ENCODE data around the gene FAM186B.

DNA sequence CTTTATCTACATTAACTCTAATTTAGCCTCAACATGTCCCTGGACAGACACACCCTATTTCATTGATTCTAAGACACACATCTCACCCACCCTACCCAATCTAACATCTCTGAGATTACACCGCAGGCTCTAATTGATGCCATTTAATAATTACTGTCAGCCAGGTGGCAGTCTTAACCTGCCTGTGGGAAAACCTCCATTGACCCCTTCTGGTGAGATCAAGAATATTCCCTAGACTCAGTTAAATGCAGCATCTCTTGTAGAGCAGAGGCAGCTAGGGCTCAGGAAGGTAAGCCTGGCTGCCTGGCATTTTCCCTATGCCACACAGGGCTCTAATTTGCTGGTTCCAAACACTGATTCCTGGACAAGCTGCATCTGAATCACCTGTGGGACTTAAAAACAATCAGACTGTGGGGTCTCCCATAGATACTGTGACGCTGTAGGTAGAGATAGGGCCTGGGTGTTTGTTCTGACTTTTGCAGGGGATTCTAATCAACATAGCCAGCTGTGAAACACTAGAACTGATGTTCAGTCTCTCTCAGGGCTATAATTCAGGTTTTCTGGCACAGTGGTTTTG is 51.8 kb downstream of the FAM186B start:
- TF ChIP-seq CHD2 (IDR thresholded peaks at IDR 0.05; ENCODE audit: low read length, partially characterized antibody) (no peak), EHMT2 (IDR thresholded peaks at IDR 0.05; ENCODE audit: low read depth) (no peak), POLR2A (IDR thresholded peaks at IDR 0.05; ENCODE audit: low read length) (no peak), RNF2 (IDR thresholded peaks at IDR 0.05; ENCODE audit: borderline replicate concordance, low read depth) (no peak), JUN (IDR thresholded peaks at IDR 0.05) (no peak), RFX5 (IDR thresholded peaks at IDR 0.05) (no peak), SMC3 (IDR thresholded peaks at IDR 0.05) (peak; percentile 66; the same call in 2 of the 3 replicates), HDAC2 (IDR thresholded peaks at IDR 0.05) (no peak), KDM1A (IDR thresholded peaks at IDR 0.05; ENCODE audit: low read depth) (no peak)
- TF ChIP-seq, protein P1, sequence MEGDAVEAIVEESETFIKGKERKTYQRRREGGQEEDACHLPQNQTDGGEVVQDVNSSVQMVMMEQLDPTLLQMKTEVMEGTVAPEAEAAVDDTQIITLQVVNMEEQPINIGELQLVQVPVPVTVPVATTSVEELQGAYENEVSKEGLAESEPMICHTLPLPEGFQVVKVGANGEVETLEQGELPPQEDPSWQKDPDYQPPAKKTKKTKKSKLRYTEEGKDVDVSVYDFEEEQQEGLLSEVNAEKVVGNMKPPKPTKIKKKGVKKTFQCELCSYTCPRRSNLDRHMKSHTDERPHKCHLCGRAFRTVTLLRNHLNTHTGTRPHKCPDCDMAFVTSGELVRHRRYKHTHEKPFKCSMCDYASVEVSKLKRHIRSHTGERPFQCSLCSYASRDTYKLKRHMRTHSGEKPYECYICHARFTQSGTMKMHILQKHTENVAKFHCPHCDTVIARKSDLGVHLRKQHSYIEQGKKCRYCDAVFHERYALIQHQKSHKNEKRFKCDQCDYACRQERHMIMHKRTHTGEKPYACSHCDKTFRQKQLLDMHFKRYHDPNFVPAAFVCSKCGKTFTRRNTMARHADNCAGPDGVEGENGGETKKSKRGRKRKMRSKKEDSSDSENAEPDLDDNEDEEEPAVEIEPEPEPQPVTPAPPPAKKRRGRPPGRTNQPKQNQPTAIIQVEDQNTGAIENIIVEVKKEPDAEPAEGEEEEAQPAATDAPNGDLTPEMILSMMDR (IDR thresholded peaks at IDR 0.05): peak; percentile 72
- TF ChIP-seq, protein P2, sequence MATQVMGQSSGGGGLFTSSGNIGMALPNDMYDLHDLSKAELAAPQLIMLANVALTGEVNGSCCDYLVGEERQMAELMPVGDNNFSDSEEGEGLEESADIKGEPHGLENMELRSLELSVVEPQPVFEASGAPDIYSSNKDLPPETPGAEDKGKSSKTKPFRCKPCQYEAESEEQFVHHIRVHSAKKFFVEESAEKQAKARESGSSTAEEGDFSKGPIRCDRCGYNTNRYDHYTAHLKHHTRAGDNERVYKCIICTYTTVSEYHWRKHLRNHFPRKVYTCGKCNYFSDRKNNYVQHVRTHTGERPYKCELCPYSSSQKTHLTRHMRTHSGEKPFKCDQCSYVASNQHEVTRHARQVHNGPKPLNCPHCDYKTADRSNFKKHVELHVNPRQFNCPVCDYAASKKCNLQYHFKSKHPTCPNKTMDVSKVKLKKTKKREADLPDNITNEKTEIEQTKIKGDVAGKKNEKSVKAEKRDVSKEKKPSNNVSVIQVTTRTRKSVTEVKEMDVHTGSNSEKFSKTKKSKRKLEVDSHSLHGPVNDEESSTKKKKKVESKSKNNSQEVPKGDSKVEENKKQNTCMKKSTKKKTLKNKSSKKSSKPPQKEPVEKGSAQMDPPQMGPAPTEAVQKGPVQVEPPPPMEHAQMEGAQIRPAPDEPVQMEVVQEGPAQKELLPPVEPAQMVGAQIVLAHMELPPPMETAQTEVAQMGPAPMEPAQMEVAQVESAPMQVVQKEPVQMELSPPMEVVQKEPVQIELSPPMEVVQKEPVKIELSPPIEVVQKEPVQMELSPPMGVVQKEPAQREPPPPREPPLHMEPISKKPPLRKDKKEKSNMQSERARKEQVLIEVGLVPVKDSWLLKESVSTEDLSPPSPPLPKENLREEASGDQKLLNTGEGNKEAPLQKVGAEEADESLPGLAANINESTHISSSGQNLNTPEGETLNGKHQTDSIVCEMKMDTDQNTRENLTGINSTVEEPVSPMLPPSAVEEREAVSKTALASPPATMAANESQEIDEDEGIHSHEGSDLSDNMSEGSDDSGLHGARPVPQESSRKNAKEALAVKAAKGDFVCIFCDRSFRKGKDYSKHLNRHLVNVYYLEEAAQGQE (IDR thresholded peaks at IDR 0.05): no peak

All from A549 (cell line).